Panc1 (cell line): ENCODE data around the gene BAIAP2. TPM values are rescaled to one million over a fixed set of nuclear protein-coding genes. Genes with fewer than 3 reads are reported as not detected.

Source experiments
- ATAC-seq: fragments of 200-7000 bp; cut with Tn5 transposase; 2 replicates; pipeline ENCODE4 v1.9.1; 2020; ENCODE audit warnings: mild to moderate bottlenecking, moderate library complexity
- BruUV-seq: library from RNA; stranded (reverse); fragments of 400-500 nt; replicated peaks from 2 replicates; lab custom pipeline; 2021; lab: Mats Ljungman, UMichigan
- CTCF ChIA-PET: fragments of 300-600 bp; sonication (Branson Sonifier 250); formaldehyde crosslinking; loops from one replicate; lab custom pipeline; 2022; ENCODE audit warnings: antibody characterized with exemption; lab: Charles Lee
- POLR2A ChIA-PET: fragments of 300-600 bp; sonication (Branson Sonifier 250); formaldehyde crosslinking; loops from one replicate; lab custom pipeline; 2022; ENCODE audit warnings: antibody characterized with exemption; lab: Charles Lee
- DNase-seq: peaks from one replicate; pipeline ENCODE4 v3.0.0-alpha.2; 2010; ENCODE audit warnings: low read depth, low spot score
- H3K27ac ChIP-seq: 2 replicates; pipeline ENCODE4 v1.5.1; 2011; ENCODE audit warnings: mild to moderate bottlenecking, low read length, inconsistent platforms
- H3K27me3 ChIP-seq: fragments of 200-500 bp; sonication (Bioruptor generic); 2 replicates; pipeline ENCODE4 v1.6.0; 2014; ENCODE audit warnings: low read length, inconsistent platforms; ENCODE audit not compliant: control insufficient read depth, insufficient read depth
- H3K36me3 ChIP-seq: fragments of 200-500 bp; sonication (Bioruptor generic); 2 replicates; pipeline ENCODE4 v1.5.1; 2014; ENCODE audit warnings: inconsistent platforms, mild to moderate bottlenecking, low read length, moderate library complexity; ENCODE audit not compliant: control insufficient read depth, insufficient read depth
- H3K4me1 ChIP-seq: 2 replicates; pipeline ENCODE4 v1.5.1; 2011; ENCODE audit warnings: inconsistent platforms, mild to moderate bottlenecking, low read length, moderate library complexity; ENCODE audit not compliant: control insufficient read depth, insufficient read depth
- H3K4me3 ChIP-seq, 2 experiments: 2 replicates each; pipeline ENCODE4 v1.5.1; 2011 to 2012; ENCODE audit warnings: low read depth in 2 of 2, low read length in 2 of 2, mild to moderate bottlenecking in 2 of 2, inconsistent platforms in 1 of 2, moderate library complexity in 1 of 2
- H3K9me3 ChIP-seq: fragments of 200-500 bp; sonication (Bioruptor generic); 2 replicates; pipeline ENCODE4 v1.5.1; 2014; ENCODE audit warnings: low read depth, mild to moderate bottlenecking, inconsistent platforms, low read length, moderate library complexity; ENCODE audit not compliant: control insufficient read depth, insufficient read depth
- POLR2AphosphoS5 ChIP-seq: IDR thresholded peaks from 2 replicates; pipeline ENCODE4 v1.6.1; 2012; ENCODE audit warnings: mild to moderate bottlenecking, low read depth, low read length, moderate library complexity
- SIN3A ChIP-seq: IDR thresholded peaks from 2 replicates; pipeline ENCODE4 v1.6.1; 2012; ENCODE audit warnings: low read depth, mild to moderate bottlenecking, low read length, moderate library complexity, borderline replicate concordance; ENCODE audit not compliant: insufficient read depth
- TCF7L2 ChIP-seq: IDR thresholded peaks from 2 replicates; pipeline ENCODE4 v1.6.1; 2011; ENCODE audit warnings: mild to moderate bottlenecking, low read depth, low read length, inconsistent platforms
- in situ Hi-C: cut with HindIII; loops from 2 replicates; pipeline ENCODE4 v1.10.0; 2016; ENCODE audit warnings: low sequenced_read_pairs, low pct_unique_long_range_greater_than_20kb
- intact Hi-C: fragments of 100-400 bp; cut with micrococcal nuclease; formaldehyde crosslinking; loops from one replicate; pipeline ENCODE4 v1.10.0; 2022; ENCODE audit not compliant: unreplicated experiment
- total RNA-seq: library from RNA; stranded (reverse); gene quantifications from one replicate; pipeline ENCODE4 v1.2.1, GENCODE V29; 2021; ENCODE audit not compliant: unreplicated experiment
- TF ChIP-seq, protein P1 (sequence below), 2 experiments: IDR thresholded peaks; 2 replicates each; pipeline ENCODE4 v1.6.1; 2011 to 2012; ENCODE audit warnings: low read depth in 2 of 2, control low read depth in 1 of 2, low read length in 1 of 2, mild to moderate bottlenecking in 1 of 2, moderate library complexity in 1 of 2; ENCODE audit not compliant: insufficient read depth in 1 of 2
- TF ChIP-seq, protein P2 (sequence below): fragments of 450-650 bp; IDR thresholded peaks from 2 replicates; pipeline ENCODE4 v1.5.1; 2017; ENCODE audit warnings: mild to moderate bottlenecking

Gene BAIAP2
- total RNA-seq, 1 experiment from 2014 or later, result 125 TPM

DNA sequence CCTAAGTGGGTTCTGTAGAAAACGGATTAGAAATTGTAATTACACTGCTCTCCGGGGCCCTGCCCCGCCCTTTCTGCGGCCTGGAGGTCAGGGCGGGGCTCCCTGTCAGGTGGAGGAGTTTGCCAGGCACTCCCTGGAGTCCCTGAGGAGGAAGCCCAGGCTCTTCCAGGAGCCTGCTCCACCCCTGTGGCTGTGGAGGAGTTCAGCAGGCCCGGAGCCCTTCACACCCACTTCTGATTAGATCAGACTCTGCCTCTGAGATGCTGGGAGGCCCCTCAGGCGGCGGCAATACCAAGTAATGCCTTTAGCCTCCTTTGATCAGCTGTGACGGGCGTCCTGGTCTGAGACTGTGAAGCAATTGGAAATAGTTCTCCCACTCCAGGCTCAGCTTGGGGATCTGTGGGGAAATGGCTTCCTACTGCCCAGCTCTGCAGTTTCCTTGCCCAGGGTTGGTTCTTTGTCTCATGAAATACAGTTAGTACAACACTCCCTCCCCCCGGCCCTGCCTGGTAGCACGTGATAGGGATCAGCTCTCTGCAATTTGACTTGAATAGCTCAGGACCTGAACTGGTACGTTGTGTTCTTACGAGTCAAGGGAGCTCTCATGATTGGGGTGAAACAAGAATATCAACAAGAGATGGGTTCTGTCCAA lies 22.3 kb downstream of the BAIAP2 start:
- H3K4me1 ChIP-seq, result peaks cover 24% of the 10 kb centered on the region
- H3K27me3 ChIP-seq, result no peaks in the 10 kb centered on the region
- CTCF ChIA-PET, result interaction anchor here (0.6 to 1.1 kb wide), 2 partner anchors 17 to 32 kb away, joined by 3 to 5 read pairs; no protein-coding TSS in a partner anchor
- H3K4me3 ChIP-seq, result no peak overlapping the region
- H3K36me3 ChIP-seq, result peaks cover 9% of the 10 kb centered on the region; the same call in 1 of the 2 replicates
- H3K27ac ChIP-seq, result peak overlapping the region; percentile 74
- BruUV-seq, result no TSS peak
- in situ Hi-C loops, result no loop called here
- peak; percentile 66 for ATAC-seq
- TF ChIP-seq, protein P1, sequence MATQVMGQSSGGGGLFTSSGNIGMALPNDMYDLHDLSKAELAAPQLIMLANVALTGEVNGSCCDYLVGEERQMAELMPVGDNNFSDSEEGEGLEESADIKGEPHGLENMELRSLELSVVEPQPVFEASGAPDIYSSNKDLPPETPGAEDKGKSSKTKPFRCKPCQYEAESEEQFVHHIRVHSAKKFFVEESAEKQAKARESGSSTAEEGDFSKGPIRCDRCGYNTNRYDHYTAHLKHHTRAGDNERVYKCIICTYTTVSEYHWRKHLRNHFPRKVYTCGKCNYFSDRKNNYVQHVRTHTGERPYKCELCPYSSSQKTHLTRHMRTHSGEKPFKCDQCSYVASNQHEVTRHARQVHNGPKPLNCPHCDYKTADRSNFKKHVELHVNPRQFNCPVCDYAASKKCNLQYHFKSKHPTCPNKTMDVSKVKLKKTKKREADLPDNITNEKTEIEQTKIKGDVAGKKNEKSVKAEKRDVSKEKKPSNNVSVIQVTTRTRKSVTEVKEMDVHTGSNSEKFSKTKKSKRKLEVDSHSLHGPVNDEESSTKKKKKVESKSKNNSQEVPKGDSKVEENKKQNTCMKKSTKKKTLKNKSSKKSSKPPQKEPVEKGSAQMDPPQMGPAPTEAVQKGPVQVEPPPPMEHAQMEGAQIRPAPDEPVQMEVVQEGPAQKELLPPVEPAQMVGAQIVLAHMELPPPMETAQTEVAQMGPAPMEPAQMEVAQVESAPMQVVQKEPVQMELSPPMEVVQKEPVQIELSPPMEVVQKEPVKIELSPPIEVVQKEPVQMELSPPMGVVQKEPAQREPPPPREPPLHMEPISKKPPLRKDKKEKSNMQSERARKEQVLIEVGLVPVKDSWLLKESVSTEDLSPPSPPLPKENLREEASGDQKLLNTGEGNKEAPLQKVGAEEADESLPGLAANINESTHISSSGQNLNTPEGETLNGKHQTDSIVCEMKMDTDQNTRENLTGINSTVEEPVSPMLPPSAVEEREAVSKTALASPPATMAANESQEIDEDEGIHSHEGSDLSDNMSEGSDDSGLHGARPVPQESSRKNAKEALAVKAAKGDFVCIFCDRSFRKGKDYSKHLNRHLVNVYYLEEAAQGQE (IDR thresholded peaks at IDR 0.05; ENCODE audit: insufficient read depth in 1 of 2, low read depth in 2 of 2, low read length in 1 of 2), result no peak
- TF ChIP-seq SIN3A, result no peak
- peak; percentile 51; the same call in 1 of the 2 replicates for TF ChIP-seq TCF7L2
- TF ChIP-seq POLR2AphosphoS5, result no peak
- TF ChIP-seq, protein P2, sequence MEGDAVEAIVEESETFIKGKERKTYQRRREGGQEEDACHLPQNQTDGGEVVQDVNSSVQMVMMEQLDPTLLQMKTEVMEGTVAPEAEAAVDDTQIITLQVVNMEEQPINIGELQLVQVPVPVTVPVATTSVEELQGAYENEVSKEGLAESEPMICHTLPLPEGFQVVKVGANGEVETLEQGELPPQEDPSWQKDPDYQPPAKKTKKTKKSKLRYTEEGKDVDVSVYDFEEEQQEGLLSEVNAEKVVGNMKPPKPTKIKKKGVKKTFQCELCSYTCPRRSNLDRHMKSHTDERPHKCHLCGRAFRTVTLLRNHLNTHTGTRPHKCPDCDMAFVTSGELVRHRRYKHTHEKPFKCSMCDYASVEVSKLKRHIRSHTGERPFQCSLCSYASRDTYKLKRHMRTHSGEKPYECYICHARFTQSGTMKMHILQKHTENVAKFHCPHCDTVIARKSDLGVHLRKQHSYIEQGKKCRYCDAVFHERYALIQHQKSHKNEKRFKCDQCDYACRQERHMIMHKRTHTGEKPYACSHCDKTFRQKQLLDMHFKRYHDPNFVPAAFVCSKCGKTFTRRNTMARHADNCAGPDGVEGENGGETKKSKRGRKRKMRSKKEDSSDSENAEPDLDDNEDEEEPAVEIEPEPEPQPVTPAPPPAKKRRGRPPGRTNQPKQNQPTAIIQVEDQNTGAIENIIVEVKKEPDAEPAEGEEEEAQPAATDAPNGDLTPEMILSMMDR, result no peak
- intact Hi-C loops, result no loop called here
- DNase-seq, result no peak
- no peaks in the 10 kb centered on the region for H3K9me3 ChIP-seq
- POLR2A ChIA-PET, result no interaction called here

DNA sequence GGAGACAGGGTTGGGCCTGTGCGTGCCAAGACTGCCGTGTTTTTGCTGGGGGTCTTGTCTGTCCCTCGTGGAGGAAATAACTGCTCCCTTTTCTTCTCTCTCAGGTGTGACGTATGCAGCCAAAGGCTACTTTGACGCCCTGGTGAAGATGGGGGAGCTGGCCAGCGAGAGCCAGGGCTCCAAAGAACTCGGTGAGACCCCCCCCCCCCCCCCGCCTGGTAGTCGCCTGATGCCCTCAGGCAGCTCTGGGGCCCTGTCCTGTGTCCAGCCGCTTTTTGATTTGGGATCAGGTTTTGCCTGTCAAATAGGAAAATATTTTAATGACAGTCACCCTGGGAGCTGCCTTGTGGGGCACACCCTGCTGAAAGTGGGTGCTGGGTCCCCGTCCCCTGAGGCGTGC lies 22.8 kb downstream of the BAIAP2 start:
- intact Hi-C loops, result no loop called here
- DNase-seq (no peak), ATAC-seq (no peak)
- no TSS peak for BruUV-seq
- Histone ChIP-seq H3K36me3 (peaks cover 9% of the 10 kb centered on the region; the same call in 1 of the 2 replicates), H3K4me1 (peaks cover 18% of the 10 kb centered on the region), H3K27me3 (no peaks in the 10 kb centered on the region), H3K27ac (peak overlapping the region; percentile 74), H3K4me3 (no peak overlapping the region), H3K9me3 (no peaks in the 10 kb centered on the region)
- in situ Hi-C loops, result no loop called here
- TF ChIP-seq SIN3A, result no peak
- TF ChIP-seq, protein P2, result no peak
- TF ChIP-seq TCF7L2, result no peak
- ChIA-PET CTCF (interaction anchor here (1.1 kb wide), 1 partner anchor 18 kb away, joined by 5 read pairs; no protein-coding TSS in a partner anchor), POLR2A (no interaction called here)
